Brain microvascular endothelial cell (primary cell): Measurements from ENCODE around the gene CEP131.
"Not testable (repeated sequence)": the region's sequence is repeated elsewhere in the genome, so short reads cannot be mapped to it uniquely, and the experiment has no call there.

ENCODE experiments used
- DNase-seq: peaks from one replicate; pipeline ENCODE4 v3.0.0-alpha.2; 2020
- H3K27ac ChIP-seq: fragments of 250-450 bp; sonication (Bioruptor Pico); 2 replicates; pipeline ENCODE4 v1.5.1; 2020; ENCODE audit warnings: mild to moderate bottlenecking, moderate library complexity
- H3K27me3 ChIP-seq: fragments of 250-450 bp; sonication (Bioruptor Pico); replicated peaks from 2 replicates; pipeline ENCODE4 v1.5.1; 2020; ENCODE audit warnings: mild to moderate bottlenecking
- H3K36me3 ChIP-seq: fragments of 250-450 bp; sonication (Bioruptor Pico); replicated peaks from 2 replicates; pipeline ENCODE4 v1.5.1; 2020; ENCODE audit warnings: mild to moderate bottlenecking
- H3K4me3 ChIP-seq: 2 replicates; pipeline ENCODE4 v1.5.1; 2011; ENCODE audit warnings: low read depth, mild to moderate bottlenecking, control low read depth, low read length, moderate library complexity
- CTCF ChIP-seq: IDR thresholded peaks from 2 replicates; pipeline ENCODE4 v1.5.1; 2011; ENCODE audit warnings: low read depth, mild to moderate bottlenecking, moderate library complexity, low read length, control low read depth, inconsistent platforms; ENCODE audit errors: missing control alignments
- in situ Hi-C: cut with HindIII; loops from 2 replicates; pipeline ENCODE4 v1.10.0; 2017; ENCODE audit warnings: low sequenced_read_pairs, low pct_ligation_motif_present

CEP131 gene

GRCh38 chr17:81151278-81151677 lies 71.5 kb downstream of the CEP131 start:
- no peak for DNase-seq
- TF ChIP-seq CTCF = no peak
- no peaks in the 10 kb centered on the region for H3K27me3 ChIP-seq

DNA sequence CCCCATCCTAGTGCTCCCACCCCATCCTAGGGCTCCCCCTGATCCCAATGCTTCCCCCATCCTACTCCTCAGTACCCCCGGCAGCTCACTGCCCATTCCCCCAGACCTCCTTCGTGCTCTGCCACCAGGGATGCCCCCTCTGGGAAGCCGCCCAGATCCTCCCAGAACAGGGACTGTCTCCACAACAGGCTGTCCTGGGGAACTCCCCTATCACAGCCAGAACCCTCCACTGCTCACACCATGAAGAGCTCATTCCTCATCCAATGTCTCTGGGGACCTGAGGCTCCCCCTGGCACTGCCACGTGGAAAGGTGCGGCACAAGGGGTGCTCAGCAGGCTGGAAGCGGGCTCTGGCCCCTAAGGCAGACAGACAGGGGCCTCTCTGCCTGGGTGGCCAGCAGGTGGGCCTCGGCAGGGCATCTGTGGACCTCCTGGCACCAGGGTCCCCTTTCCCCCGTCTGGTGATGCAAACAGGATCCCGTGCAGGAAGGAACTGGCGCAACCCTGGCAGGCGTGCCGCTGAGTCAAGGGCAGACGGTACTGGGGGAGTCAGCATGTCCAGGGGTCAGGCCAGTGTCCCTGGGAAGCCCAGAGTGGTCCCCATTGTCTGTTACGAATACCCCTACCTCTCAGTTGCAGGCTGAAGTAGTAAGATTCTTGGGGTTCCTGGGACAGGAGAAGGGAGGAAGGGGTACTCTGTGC lies 72.2 kb downstream of the CEP131 start:
- no peak for TF ChIP-seq CTCF
- in situ Hi-C loops = no loop called here
- H3K27ac ChIP-seq = no peak overlapping the region

More at GRCh38 chr17:81151278-81151677, 71.5 kb downstream of the CEP131 start:
- Histone ChIP-seq H3K36me3 (no peaks in the 10 kb centered on the region), H3K4me3 (no peak overlapping the region), H3K27ac (no peak overlapping the region)
- in situ Hi-C loops = no loop called here

GRCh38 chr17:81148986-81149533 lies 73.7 kb downstream of the CEP131 start:
- in situ Hi-C loops = no loop called here
- no peak overlapping the region for H3K4me3 ChIP-seq
- no peak for TF ChIP-seq CTCF
- no peak for DNase-seq
- H3K27ac ChIP-seq = no peak overlapping the region
- H3K27me3 ChIP-seq = no peaks in the 10 kb centered on the region
- H3K36me3 ChIP-seq = no peaks in the 10 kb centered on the region

More for the DNA sequence above, 72.2 kb downstream of the CEP131 start:
- no peaks in the 10 kb centered on the region for H3K36me3 ChIP-seq
- H3K4me3 ChIP-seq = no peak overlapping the region
- no peaks in the 10 kb centered on the region for H3K27me3 ChIP-seq
- DNase-seq = no peak

- no peaks in the 10 kb centered on the region for H3K27me3 ChIP-seq
- in situ Hi-C loops = no loop called here
- no peaks in the 10 kb centered on the region for H3K36me3 ChIP-seq
Measured at GRCh38 chr17:81148571-81148970, 74.2 kb downstream of the CEP131 start.

DNA sequence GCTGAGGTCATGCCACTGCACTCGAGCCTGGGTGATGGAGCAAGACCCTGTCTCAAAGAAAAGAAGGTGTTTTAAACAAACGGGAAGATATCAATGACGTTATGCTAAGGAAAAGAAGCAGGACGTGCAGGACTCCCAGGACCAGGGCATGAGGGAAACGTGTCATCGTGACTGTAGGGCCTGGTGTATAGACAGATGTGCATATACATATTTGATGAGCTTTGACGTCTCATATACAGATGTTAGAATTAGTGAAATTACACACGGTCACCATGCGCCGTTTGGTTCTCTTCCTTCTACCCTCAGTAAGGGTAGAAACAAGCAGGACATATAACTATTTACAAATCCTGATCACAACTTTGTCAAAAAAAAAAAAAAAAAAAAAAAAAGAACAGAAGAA lies 75.1 kb downstream of the CEP131 start:
- Histone ChIP-seq H3K36me3 (no peaks in the 10 kb centered on the region), H3K27ac (no peak overlapping the region), H3K27me3 (no peaks in the 10 kb centered on the region), H3K4me3 (no peak overlapping the region)
- in situ Hi-C loops = no loop called here
- no peak for DNase-seq
- no peak for TF ChIP-seq CTCF

More at GRCh38 chr17:81148571-81148970, 74.2 kb downstream of the CEP131 start:
- no peak for TF ChIP-seq CTCF
- no peak for DNase-seq
- no peak overlapping the region for H3K27ac ChIP-seq
- no peak overlapping the region for H3K4me3 ChIP-seq

GRCh38 chr17:81146208-81146607 lies 76.6 kb downstream of the CEP131 start:
- H3K36me3 ChIP-seq, DNase-seq, H3K4me3 ChIP-seq, H3K27ac ChIP-seq, H3K27me3 ChIP-seq, in situ Hi-C loops: not testable (repeated sequence)
